Fibroblast of mammary gland (primary cell): ENCODE data around the gene EN2.

Experiments used
- DNase-seq: peaks from one replicate; pipeline ENCODE4 v3.0.0-alpha.2; 2010; ENCODE audit warnings: low read depth
- H3K4me3 ChIP-seq: 2 replicates; pipeline ENCODE4 v1.5.1; 2011; ENCODE audit warnings: low read depth, mild to moderate bottlenecking, low read length, moderate library complexity; ENCODE audit not compliant: control insufficient read depth
- TF ChIP-seq, protein P1 (sequence below): conservative IDR thresholded peaks from 2 replicates; pipeline ENCODE4 v1.5.1; 2011; ENCODE audit warnings: low read depth, low read length, inconsistent platforms; ENCODE audit not compliant: control insufficient read depth, insufficient read depth

Gene EN2

DNA sequence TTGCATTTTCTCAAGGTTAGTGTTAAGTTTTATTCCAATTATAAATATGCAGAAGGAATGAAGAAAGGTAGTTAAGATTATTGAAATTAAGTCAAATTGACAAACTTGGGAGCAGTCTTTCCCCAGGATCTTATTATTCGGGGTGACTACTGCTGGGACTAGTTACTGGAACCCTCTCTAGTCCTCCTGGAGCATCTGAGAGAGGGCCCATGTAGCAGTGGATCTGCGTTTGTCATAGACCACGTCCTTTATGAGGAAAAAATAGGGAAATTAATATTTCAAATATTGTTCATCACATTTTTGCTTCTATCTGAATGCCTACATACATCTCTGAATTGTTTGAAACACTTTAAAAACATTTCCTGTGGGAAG lies 47.5 kb downstream of the EN2 start:
- TF ChIP-seq, protein P1, sequence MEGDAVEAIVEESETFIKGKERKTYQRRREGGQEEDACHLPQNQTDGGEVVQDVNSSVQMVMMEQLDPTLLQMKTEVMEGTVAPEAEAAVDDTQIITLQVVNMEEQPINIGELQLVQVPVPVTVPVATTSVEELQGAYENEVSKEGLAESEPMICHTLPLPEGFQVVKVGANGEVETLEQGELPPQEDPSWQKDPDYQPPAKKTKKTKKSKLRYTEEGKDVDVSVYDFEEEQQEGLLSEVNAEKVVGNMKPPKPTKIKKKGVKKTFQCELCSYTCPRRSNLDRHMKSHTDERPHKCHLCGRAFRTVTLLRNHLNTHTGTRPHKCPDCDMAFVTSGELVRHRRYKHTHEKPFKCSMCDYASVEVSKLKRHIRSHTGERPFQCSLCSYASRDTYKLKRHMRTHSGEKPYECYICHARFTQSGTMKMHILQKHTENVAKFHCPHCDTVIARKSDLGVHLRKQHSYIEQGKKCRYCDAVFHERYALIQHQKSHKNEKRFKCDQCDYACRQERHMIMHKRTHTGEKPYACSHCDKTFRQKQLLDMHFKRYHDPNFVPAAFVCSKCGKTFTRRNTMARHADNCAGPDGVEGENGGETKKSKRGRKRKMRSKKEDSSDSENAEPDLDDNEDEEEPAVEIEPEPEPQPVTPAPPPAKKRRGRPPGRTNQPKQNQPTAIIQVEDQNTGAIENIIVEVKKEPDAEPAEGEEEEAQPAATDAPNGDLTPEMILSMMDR = no peak
- no peak for DNase-seq
- no peak overlapping the region for H3K4me3 ChIP-seq

DNA sequence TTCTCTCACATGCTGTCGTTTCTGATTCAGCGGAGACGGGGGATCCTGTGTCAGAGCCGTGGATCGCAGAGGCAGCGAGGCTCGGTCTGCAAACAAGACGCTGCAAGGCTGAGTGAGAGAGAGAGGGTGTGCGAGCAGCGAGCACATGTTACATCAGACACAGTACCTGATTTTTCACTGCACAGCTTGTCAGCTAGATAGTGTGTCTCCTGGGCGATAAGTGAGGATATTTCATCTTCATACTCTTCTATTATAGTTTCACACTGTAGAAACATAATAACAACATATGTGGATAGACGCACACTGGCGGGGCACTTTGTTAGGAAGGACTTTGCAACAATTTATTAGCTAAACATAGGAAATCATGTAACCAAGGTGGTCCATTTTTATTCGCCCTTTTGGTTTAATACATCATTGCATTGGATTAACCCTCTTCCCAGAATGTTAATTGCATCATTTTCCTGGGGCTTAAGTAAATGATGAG lies 49.0 kb downstream of the EN2 start:
- TF ChIP-seq, protein P1 = no peak
- H3K4me3 ChIP-seq = no peak overlapping the region
- no peak for DNase-seq

DNA sequence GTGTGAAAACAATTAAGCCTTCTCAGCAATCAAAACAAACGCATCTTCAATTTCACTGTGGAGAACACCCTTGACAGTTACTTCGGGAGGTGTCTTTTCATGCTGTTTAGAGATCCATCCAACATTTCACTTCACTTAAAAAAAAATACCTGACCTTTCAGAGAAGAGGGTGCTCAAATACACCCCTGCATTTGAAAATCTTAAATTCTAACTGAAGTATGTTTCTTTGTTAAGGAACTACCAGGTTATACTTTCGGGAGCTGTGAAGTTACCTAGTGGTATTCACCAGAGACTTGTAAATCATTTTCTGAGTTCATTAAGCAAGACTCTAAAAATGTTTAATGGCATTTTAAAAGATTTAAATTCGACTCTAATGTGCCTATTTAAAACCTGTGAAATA lies 49.6 kb downstream of the EN2 start:
- DNase-seq = no peak
- TF ChIP-seq, protein P1 = no peak
- H3K4me3 ChIP-seq = no peak overlapping the region

DNA sequence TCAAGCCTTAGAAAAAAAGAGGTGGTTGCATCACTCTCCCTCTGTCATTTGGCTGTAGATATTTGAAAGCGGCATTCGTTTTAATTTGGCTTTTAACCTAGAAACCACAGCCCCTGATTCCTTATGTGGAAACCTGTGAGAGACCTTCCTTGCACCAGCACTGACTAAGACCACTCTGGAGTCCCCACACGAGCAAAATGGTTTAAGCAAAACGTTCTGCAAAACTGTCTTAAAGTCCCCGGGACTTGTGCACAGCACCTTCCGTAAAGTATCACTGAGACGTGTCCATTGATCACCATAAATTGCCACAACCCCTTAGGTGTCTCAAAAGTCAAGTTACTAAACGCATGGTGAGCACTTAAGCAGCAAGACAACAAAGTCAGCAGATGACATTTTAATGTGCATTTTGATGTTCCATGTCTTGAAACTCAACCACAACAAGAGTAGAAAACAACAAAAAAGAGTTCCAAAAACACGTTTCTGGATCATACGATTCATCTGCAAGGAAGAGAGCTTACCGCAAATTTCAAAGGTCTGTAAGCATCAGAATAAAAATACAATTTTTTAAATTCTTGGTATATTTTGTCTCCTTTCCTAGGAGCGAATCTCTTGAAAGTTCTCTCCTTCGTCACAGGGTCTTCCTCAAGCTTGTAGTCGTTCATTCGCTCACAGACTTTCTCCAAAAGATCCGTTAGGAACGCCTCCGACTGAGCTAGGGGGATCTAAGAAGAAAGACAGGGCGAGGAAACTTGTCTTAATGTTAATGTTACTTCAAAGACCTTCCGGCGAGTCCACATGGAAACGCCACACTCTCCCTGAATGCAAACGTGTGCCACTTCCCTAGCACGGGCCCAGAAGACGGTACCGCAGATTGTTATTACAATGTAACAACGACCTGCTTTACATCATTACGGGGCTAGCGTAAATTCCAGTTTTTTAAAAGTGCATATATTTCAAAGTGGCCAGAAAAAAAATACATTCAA lies 50.7 kb downstream of the EN2 start:
- TF ChIP-seq, protein P1 = no peak
- DNase-seq = no peak
- no peak overlapping the region for H3K4me3 ChIP-seq

DNA sequence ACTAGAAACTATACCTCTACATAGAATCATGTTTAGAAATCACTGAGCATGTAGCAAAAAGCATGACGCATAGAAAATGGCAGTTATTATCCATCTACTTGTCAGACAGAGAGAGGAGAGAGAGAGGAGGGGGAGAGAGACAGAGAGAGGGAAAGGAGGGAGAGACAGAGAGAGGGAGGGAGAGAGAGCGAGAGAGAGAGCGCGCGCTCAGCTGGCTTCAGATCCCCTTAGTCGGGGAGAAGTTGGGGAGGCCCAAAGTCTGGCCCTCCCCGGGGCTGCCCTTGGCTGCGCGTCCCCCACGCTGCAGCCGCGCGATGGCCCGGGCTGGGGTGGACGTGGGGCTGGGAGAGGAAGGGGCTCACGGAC lies 51.4 kb downstream of the EN2 start:
- TF ChIP-seq, protein P1 = no peak
- H3K4me3 ChIP-seq = no peak overlapping the region
- no peak for DNase-seq

DNA sequence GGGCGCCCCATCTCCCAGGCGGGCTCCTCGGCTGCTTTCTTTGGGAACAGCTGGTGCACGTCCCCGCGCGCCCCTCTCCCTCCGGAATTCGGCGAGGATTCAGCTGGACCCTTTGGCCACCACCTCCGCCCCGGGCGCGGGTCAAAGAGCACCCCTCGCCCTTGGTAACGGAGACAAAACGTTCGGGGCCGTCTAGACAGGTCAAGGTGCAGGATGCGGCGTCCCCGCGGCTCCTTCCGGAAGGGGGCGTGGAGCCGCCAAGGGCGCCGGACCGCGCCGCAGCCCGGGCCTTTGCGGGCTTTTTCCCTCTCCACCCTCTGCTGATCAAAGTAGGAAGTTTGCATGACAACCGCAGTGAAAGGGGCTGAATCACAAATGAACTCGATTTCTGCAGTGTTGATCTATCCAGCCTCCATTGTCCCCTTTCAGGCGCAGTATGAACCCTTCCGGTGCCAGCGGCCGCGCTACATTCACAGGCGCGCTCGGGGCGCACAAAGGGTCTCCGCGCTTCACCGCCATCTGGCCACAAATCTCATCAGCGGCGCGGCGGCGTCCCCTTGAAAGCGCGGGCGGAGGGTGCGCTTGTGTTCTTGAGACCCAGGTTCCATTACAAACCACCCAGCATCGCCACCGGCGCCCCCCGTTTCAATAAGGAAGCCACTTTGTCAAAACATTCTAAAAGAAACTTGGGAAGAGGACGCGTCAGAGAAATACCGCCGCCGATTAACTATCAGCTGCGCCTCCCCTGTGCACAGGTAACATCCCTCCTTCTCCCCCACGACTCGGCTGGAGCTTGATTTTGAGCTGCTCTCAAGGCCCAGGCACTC lies 52.0 kb downstream of the EN2 start:
- H3K4me3 ChIP-seq = no peak overlapping the region
- no peak for DNase-seq
- TF ChIP-seq, protein P1 = no peak
